Endothelial cell of umbilical vein (primary cell): ENCODE measurements around the gene NUDT3. TPM values are rescaled to one million over a fixed set of nuclear protein-coding genes. Genes with fewer than 3 reads are reported as not detected.

Experiments
- BruUV-seq: library from RNA; stranded (reverse); fragments of 400-500 nt; replicated peaks from 2 replicates; lab custom pipeline; 2021; lab: Mats Ljungman, UMichigan
- CTCF ChIA-PET: fragments of 300-600, 350-600 bp; sonication (Branson Sonifier 250); formaldehyde crosslinking; loops from one replicate; lab custom pipeline; 2021; ENCODE audit warnings: antibody characterized with exemption, inconsistent platforms; lab: Charles Lee
- POLR2A ChIA-PET: fragments of 300-600, 350-600 bp; sonication (Branson Sonifier 250); formaldehyde crosslinking; loops from one replicate; lab custom pipeline; 2021; ENCODE audit warnings: antibody characterized with exemption, inconsistent platforms; lab: Charles Lee
- DNase-seq: peaks from one replicate; pipeline ENCODE4 v3.0.0-alpha.2; 2011; ENCODE audit warnings: low read depth, low spot score
- FAIRE-seq: peaks from 2 replicates; lab custom pipeline; 2011; peaks lifted over from hg19 to GRCh38; lab: Jason Lieb, UNC
- H2AFZ ChIP-seq: 2 replicates; pipeline ENCODE4 v1.6.0; 2012; ENCODE audit warnings: low read depth, low read length, control low read depth, inconsistent platforms
- H3K27ac ChIP-seq: 2 replicates; pipeline ENCODE4 v1.5.1; 2011; ENCODE audit warnings: low read depth, mild to moderate bottlenecking, control low read depth, low read length, moderate library complexity; ENCODE audit not compliant: insufficient read depth
- H3K27me3 ChIP-seq, 2 experiments: 2 replicates each; pipeline versions ENCODE4 v1.6.0 to v1.6.1; 2011; ENCODE audit warnings: low read length in 2 of 2, mixed read lengths in 1 of 2; ENCODE audit not compliant: control insufficient read depth in 2 of 2, insufficient read depth in 2 of 2
- H3K36me3 ChIP-seq, 2 experiments: 2 replicates in 1 of 2; 3 replicates in 1 of 2; pipeline ENCODE4 v1.5.1; 2011; ENCODE audit warnings: low read length in 2 of 2, mild to moderate bottlenecking in 1 of 2, moderate library complexity in 1 of 2; ENCODE audit not compliant: control insufficient read depth in 2 of 2, insufficient read depth in 2 of 2; ENCODE audit errors: extremely low read depth in 1 of 2
- H3K4me1 ChIP-seq: 3 replicates; pipeline ENCODE4 v1.5.1; 2011; ENCODE audit warnings: mild to moderate bottlenecking, low read length; ENCODE audit not compliant: control insufficient read depth, insufficient read depth; ENCODE audit errors: extremely low read depth
- H3K4me2 ChIP-seq: 2 replicates; pipeline ENCODE4 v1.6.1; 2011; ENCODE audit warnings: low read length, control low read depth, mixed read lengths; ENCODE audit not compliant: insufficient read depth
- H3K4me3 ChIP-seq, 3 experiments: fragments of 200-600 bp in 1 of 3; sonication (generic), shearing (Covaris generic) in 1 of 3; replicated peaks in 1 of 3; 2 replicates each; pipeline ENCODE4 v1.5.1; 2011 to 2016; ENCODE audit warnings: control low read depth in 3 of 3, low read length in 3 of 3, mild to moderate bottlenecking in 2 of 3, inconsistent platforms in 1 of 3, low read depth in 1 of 3, moderate library complexity in 1 of 3; ENCODE audit not compliant: insufficient read depth in 1 of 3
- H3K79me2 ChIP-seq: 2 replicates; pipeline ENCODE4 v1.6.0; 2012; ENCODE audit warnings: low read length, inconsistent platforms; ENCODE audit not compliant: control insufficient read depth, insufficient read depth
- H3K9ac ChIP-seq: replicated peaks from 2 replicates; pipeline ENCODE3; 2011; ENCODE audit warnings: low read length, control low read depth; ENCODE audit not compliant: insufficient read depth; ENCODE audit errors: extremely low read depth
- H3K9me1 ChIP-seq: replicated peaks from 3 replicates; pipeline ENCODE4 v1.6.0; 2011; ENCODE audit warnings: mild to moderate bottlenecking, low read length; ENCODE audit not compliant: control insufficient read depth, insufficient read depth; ENCODE audit errors: extremely low read depth
- H3K9me3 ChIP-seq: replicated peaks from 2 replicates; pipeline ENCODE4 v1.5.1; 2012; ENCODE audit warnings: low read length, inconsistent platforms; ENCODE audit not compliant: control insufficient read depth, insufficient read depth
- H4K20me1 ChIP-seq: replicated peaks from 2 replicates; pipeline ENCODE3; 2011; ENCODE audit warnings: mild to moderate bottlenecking, low read length; ENCODE audit not compliant: control insufficient read depth, insufficient read depth; ENCODE audit errors: extremely low read depth
- CTCF ChIP-seq, 2 donors: IDR thresholded peaks; 1 replicate in 1 of 2; 2 replicates in 1 of 2; pipeline ENCODE4 v1.5.1; 2011; ENCODE audit warnings: low read length in 2 of 2, mild to moderate bottlenecking in 2 of 2, moderate library complexity in 2 of 2, control low read depth in 1 of 2, inconsistent platforms in 1 of 2, low read depth in 1 of 2; ENCODE audit not compliant: insufficient read depth in 1 of 2; ENCODE audit errors: extremely low read depth in 1 of 2
- EZH2 ChIP-seq: IDR thresholded peaks from 2 replicates; pipeline ENCODE4 v1.6.1; 2012; ENCODE audit warnings: borderline replicate concordance, low read depth, mild to moderate bottlenecking, moderate library complexity, low read length, inconsistent platforms; ENCODE audit not compliant: severe bottlenecking
- FOS ChIP-seq: IDR thresholded peaks from 2 replicates; pipeline ENCODE4 v1.6.1; 2011; ENCODE audit warnings: mild to moderate bottlenecking, low read length, moderate library complexity, borderline replicate concordance; ENCODE audit not compliant: insufficient read depth
- GATA2 ChIP-seq: IDR thresholded peaks from 2 replicates; pipeline ENCODE4 v1.7.0; 2011; ENCODE audit warnings: low read depth, mild to moderate bottlenecking, moderate library complexity, mixed read lengths, low read length; ENCODE audit not compliant: insufficient read length, insufficient read depth
- JUN ChIP-seq: IDR thresholded peaks from 2 replicates; pipeline ENCODE4 v1.6.1; 2011; ENCODE audit warnings: borderline replicate concordance, low read depth; ENCODE audit not compliant: insufficient read length, insufficient read depth
- MYC ChIP-seq: IDR thresholded peaks from one replicate; pipeline ENCODE4 v1.6.1; 2011; ENCODE audit warnings: mild to moderate bottlenecking, low read depth, low read length
- POLR2A ChIP-seq: IDR thresholded peaks from 2 replicates; pipeline ENCODE4 v1.6.1; 2012; ENCODE audit warnings: low read depth, mild to moderate bottlenecking, control low read depth, low read length
- POLR2AphosphoS5 ChIP-seq: IDR thresholded peaks from 2 replicates; pipeline ENCODE4 v1.6.1; 2012; ENCODE audit warnings: low read depth, mild to moderate bottlenecking, control low read depth, low read length, moderate library complexity; ENCODE audit not compliant: insufficient read depth
- dilution Hi-C: fragments of 300-500 bp; cut with MboI; formaldehyde crosslinking; loops from one replicate; pipeline ENCODE4 v1.15.0; 2019; ENCODE audit warnings: low sequenced_read_pairs; ENCODE audit not compliant: extremely low pct_ligation_motif_present
- intact Hi-C: fragments of 100-400 bp; cut with micrococcal nuclease; formaldehyde crosslinking; loops from one replicate; pipeline ENCODE4 v1.10.0; 2022
- polyA plus RNA-seq, 4 experiments: library from polyadenylated mRNA; depleted of rRNA in 3 of 4; stranded (reverse) in 3 of 4; unstranded in 1 of 4; fragments of >200 nt; gene quantifications; 2 replicates each; pipeline versions ENCODE4 v1.2.1 to v1.2.3, GENCODE V29; 2011 to 2012; ENCODE audit warnings: missing spikeins in 1 of 4
- total RNA-seq: library from RNA; stranded (reverse); gene quantifications from 2 replicates; pipeline ENCODE4 v1.2.3, GENCODE V29; 2021
- TF ChIP-seq, protein P1 (sequence below): IDR thresholded peaks from 2 replicates; pipeline ENCODE4 v1.6.1; 2011; ENCODE audit not compliant: insufficient read depth, insufficient read length

The NUDT3 gene
- total and polyA plus RNA-seq, 2 donors (not counting 3 experiments of a cell fraction or from before 2014, with no cell fraction given), result 11.9 to 30.9 TPM

DNA sequence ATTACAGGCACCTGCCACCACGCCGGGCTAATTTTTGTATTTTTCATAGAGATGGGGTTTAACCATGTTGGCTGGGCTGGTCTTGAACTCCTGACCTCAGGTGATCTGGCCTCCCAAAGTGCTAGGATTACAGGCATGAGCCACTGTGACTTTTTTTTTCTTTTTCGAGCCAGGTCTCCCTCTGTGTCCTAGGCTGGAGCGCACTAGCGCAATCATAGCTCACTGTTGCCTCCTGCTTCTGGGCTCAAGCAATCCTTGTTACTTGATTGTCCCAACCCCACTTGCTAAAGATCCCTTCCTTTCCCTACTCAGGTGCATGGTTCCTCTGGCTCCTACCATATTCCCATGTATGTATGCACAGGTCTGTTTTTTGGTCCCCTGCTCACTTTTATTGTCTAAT lies 116.3 kb downstream of the NUDT3 start:
- CTCF ChIA-PET, result interaction anchor here (0.8 to 3.0 kb wide), 2 partner anchors 27 to 28 kb away, joined by 3 to 9 read pairs; partner anchors contain the start of gene SMIM29
- POLR2A ChIA-PET, result no interaction called here

More for the DNA sequence above, 116.3 kb downstream of the NUDT3 start:
- Histone ChIP-seq H3K27me3 (no peaks in the 10 kb centered on the region), H3K36me3 (no peaks in the 10 kb centered on the region), H3K4me3 (no peak overlapping the region), H3K27ac (no peak overlapping the region), H3K9me3 (no peaks in the 10 kb centered on the region), H2AFZ (no peak overlapping the region), H3K9me1 (no peaks in the 10 kb centered on the region), H3K4me2 (no peak overlapping the region), H3K4me1 (peaks cover 18% of the 10 kb centered on the region), H3K9ac (no peak overlapping the region), H4K20me1 (no peaks in the 10 kb centered on the region), H3K79me2 (no peaks in the 10 kb centered on the region)
- DNase-seq (no peak), FAIRE-seq (peak; percentile 55)
- dilution Hi-C loops, result no loop called here
- TF ChIP-seq JUN (no peak), FOS (no peak), GATA2 (no peak), EZH2 (no peak), POLR2AphosphoS5 (no peak), POLR2A (no peak), CTCF (IDR thresholded peaks at IDR 0.05; ENCODE audit: extremely low read depth in 1 of 2, insufficient read depth in 1 of 2, low read depth in 1 of 2, low read length in 2 of 2) (no peak), MYC (no peak)
- TF ChIP-seq, protein P1, sequence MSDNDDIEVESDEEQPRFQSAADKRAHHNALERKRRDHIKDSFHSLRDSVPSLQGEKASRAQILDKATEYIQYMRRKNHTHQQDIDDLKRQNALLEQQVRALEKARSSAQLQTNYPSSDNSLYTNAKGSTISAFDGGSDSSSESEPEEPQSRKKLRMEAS, result no peak
- no TSS peak for BruUV-seq
- intact Hi-C loops, result no loop called here
